Testis (tissue), 2 donors: ENCODE measurements around the gene TBC1D22A.

Experiments
- POLR2A ChIP-seq: fragments of 450-650 bp; IDR thresholded peaks from one replicate; pipeline ENCODE4 v1.6.1; 2017; ENCODE audit warnings: antibody characterized with exemption, mild to moderate bottlenecking, moderate library complexity
- TF ChIP-seq, protein P1 (sequence below), 3 experiments: fragments of 450-650 bp in 2 of 3; fragments of 200-600 bp in 1 of 3; sonication (generic) in 1 of 3; IDR thresholded peaks; one replicate each; pipeline ENCODE4 v1.5.1; 2016 to 2019; ENCODE audit warnings: antibody characterized with exemption in 3 of 3, mild to moderate bottlenecking in 2 of 3, moderate library complexity in 1 of 3

DNA sequence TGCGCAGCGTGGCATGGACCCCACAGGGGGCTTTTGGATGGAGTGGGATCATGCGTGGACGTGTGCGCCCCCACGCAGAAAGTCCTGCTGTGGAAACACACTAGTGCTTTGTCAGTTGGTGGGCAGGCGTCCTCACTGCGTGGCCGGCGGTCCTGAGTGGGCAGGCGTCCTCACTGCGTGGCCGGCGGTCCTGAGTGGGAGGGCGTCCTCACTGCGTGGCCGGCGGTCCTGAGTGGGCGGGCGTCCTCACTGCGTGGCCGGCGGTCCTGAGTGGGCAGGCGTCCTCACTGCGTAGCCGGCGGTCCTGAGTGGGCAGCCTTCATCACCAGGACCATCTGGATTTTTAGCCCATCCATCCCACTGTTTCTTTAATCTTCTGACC is 205.9 kb downstream of the TBC1D22A start:
- TF ChIP-seq, protein P1, sequence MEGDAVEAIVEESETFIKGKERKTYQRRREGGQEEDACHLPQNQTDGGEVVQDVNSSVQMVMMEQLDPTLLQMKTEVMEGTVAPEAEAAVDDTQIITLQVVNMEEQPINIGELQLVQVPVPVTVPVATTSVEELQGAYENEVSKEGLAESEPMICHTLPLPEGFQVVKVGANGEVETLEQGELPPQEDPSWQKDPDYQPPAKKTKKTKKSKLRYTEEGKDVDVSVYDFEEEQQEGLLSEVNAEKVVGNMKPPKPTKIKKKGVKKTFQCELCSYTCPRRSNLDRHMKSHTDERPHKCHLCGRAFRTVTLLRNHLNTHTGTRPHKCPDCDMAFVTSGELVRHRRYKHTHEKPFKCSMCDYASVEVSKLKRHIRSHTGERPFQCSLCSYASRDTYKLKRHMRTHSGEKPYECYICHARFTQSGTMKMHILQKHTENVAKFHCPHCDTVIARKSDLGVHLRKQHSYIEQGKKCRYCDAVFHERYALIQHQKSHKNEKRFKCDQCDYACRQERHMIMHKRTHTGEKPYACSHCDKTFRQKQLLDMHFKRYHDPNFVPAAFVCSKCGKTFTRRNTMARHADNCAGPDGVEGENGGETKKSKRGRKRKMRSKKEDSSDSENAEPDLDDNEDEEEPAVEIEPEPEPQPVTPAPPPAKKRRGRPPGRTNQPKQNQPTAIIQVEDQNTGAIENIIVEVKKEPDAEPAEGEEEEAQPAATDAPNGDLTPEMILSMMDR (IDR thresholded peaks at IDR 0.05), result no peak
- no peak for TF ChIP-seq POLR2A
